DMS153 (cell line): ENCODE data around the gene PRIMA1.

Experiments
- DNase-seq: peaks from one replicate; lab custom pipeline; 2025; lab: John Stamatoyannopoulos, UW

PRIMA1 gene

DNA sequence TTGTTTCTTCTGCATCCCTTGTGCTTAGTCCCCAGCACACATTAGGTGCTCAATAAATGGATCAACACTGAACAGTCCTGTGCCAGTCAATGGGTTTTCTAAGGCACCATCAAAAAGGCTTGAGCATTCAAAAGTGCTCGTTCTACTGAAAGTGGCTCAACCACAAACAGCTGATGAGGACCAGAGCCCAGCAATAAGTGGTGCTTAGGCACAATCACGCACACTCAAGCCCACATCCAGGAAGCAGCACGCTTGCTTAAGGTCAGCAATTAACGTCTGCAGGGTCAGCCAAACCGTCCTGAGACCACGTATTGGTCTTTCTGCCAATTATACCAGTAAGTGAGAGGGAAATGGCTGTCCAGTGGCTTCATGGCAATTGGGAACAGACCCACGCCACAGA, 56.5 kb downstream of the PRIMA1 start:
- no peak for DNase-seq

DNA sequence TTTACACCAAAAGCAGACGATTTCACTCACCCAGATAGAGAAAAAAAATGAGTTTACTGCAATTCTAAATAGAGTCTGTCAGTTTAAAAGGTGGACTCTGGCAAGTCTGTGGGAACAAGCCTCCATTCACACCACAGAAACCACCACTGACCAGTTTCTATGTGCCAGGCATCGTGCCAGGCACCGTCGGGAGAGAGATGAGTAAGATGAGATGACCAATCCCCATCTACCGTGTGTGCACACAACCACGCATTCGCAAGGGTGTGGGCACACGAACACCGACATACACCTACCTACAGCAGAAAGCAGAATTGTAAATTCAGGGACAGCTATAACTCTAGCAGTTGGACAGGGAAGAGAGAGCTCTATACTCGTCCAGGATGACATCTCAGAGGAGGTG, 58.3 kb downstream of the PRIMA1 start:
- no peak for DNase-seq

DNA sequence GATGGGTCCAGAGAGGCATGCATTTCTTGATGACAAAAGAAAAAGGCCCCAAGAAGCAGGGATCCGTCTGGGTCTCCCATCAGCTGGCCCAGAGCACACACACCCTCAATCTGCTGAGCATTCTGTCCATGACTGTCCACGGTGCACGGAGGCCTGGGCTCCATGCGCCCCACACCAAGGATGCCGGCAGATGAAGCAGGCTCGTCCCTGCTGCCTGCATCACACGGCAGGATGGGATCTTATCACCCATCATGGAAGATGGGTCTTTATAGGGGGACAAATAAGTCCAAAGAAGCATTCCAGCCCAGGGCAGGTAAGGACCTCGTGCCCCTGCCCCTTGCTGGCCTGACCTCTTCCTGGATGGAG, 59.7 kb downstream of the PRIMA1 start:
- no peak for DNase-seq

GRCh38 chr14:93727917-93728650, 60.2 kb downstream of the PRIMA1 start:
- no peak for DNase-seq

GRCh38 chr14:93727039-93727740, 61.1 kb downstream of the PRIMA1 start:
- no peak for DNase-seq

DNA sequence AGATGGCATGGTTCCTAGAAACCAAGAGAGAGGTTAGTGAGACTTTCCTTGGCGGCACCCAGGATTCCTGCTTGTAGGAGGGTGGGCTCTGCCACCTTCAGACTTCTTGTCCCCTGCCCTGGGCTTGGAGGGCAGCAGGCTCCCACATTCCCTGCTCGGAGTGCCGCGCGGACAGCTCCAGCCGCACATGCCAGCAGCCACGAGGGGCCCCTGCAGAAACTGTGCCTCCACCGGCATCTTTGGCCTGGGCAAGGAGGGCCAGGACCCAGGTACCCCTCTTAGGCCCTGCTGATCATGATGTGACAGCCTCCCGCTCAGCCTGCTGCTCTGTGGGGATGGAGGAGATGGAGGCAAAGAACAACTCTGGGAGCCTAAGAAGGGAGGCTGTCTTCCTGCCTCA, 62.3 kb downstream of the PRIMA1 start:
- DNase-seq: no peak

GRCh38 chr14:93725002-93725582, 63.2 kb downstream of the PRIMA1 start:
- no peak for DNase-seq

DNA sequence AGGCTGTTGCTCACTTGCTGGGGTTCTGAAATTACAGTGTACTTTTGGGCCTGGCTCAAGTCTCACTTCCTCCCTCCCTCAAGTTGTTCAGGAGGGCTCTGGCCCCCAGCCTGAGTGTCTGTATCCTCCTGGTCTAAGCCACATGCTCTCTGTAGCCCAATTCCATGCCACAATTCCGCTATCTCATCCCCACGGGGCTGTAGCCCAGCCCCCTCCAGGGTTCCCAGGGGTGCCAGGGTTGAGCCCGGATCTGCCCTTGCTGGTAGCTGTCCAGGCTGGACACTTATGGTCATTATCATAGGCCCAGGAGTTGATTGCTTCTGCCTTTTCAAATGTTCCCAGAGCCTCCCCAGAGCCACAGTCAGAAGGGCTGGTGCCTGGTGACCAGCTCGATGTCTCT, 65.3 kb downstream of the PRIMA1 start:
- DNase-seq: no peak

DNA sequence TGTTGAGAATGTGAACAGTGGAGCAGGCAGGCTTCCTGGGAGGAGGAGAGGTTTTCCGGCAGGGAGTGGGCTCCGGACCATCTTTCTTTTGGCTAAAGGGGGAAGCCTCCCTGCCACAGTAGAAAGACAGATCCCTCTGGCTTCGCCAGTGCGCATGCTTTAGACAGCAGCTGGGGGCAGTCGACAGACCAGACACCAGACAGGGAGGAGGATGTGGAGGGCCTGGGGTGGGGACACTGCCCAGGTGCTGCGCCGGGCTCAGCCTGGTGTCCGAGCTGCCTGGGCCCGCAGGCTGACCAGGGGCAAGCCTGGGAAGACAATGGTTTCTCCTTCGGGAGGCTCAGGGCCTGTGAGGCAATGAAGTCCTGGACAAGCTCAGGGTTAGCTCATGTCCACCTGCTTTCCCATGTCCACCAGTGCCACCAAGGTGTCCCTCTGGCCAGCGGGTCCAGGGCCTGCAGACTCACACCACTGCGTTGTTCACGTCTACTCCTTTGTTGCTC, 67.3 kb downstream of the PRIMA1 start:
- no peak for DNase-seq

GRCh38 chr14:93720076-93720815, 68.0 kb downstream of the PRIMA1 start:
- no peak for DNase-seq

DNA sequence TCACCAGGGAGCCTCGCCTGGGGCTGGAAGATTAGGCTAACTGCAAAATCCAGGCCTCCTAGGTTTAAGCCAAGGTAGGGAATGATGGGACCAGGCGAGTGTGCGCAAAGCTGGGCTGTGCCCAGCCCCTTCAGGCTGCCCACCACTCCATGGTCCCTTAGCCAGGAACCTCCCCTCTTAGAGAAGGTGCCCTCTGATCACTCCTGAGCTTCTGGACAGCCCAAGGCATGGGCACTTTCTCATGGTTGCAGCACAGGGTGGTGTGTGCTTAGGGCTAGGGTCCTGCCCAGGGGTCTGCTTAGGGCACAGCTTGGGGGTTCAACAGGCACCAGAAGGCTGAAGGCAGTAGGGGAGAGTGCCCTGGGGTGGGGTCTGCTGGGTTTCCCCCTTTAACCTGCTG, 69.0 kb downstream of the PRIMA1 start:
- DNase-seq: no peak

DNA sequence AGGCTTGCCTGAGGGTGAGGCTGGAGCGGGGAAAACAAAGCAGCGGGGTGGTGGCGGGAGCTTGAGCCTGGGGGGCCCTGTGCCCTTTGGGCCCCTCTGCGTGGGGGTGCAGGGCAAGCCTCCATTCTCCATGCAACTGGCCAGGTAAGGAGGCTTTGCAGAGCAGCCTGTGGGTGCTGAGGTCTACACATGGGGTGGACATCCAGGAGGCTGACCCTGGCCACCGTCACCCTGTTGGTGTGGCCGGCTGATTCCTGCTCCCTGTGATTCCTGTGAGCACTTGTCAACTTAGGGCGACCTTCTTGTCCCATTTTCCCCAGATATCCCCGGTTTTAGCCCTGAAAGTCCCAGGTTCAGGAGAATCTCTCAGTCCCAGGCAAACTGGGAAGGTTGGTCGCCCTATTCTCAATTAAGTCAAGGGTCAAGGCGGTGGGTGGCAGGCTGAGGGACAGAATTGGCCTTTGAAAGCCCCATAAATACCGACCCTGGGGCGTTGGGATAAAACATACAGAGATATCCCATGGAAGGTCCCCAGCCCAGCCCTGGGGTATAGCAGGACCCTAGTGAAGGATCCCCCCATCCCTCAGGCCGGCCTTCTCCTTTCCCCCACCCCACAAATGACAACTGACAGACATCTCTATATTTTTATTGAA, 70.5 kb downstream of the PRIMA1 start:
- no peak for DNase-seq

- no peak for DNase-seq
Measured at GRCh38 chr14:93716746-93717667, 71.3 kb downstream of the PRIMA1 start.

- no peak for DNase-seq
Measured at GRCh38 chr14:93716002-93716745, 72.1 kb downstream of the PRIMA1 start.

GRCh38 chr14:93715279-93715927, 72.9 kb downstream of the PRIMA1 start:
- DNase-seq: no peak

GRCh38 chr14:93714605-93715004, 73.7 kb downstream of the PRIMA1 start:
- no peak for DNase-seq

- DNase-seq: no peak
Measured at GRCh38 chr14:93713726-93714405, 74.4 kb downstream of the PRIMA1 start.

DNA sequence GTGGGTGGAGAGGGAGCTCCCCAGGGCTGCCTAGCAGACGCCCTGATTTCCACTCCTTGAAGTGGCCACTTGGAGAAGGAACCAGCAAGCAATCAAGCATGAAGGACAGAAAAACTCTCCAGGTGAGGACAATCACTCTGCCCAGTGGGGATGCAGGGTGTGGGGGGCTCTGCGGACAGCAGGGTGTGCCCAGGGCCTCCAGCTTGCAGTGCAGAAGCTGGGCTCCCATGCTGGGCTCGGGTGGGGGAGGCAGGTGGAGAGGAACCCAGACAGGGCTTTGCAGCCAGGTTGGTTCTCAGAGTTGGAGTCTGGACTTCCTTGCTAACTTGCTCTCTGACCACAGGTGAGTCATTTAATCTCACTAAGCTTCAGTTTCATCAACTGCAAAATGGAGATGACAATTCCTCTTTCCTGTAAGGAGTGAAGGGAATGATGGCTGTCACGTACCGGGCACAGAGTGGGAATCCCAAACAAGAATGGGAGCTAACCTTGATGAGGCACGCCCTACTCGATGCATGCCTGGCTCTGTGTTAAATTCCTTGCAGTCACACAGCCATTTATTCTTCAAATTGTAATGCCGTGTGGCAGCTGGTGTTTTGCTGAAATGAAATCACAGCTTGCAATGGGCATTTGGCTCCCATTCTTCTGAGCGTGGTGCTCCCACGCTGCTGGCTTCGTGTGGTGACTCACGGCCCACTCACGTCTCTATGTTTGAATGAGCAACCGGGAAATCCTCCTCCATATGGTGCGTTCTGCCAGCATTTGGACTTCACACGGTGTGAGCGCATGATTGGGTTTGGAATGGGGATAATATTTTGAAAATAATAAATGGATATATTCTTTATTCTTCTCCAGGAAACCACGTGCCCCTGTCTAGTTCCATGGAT, 75.2 kb downstream of the PRIMA1 start:
- no peak for DNase-seq
